Tibial nerve (tissue), 4 donors: ENCODE measurements around the gene ERBB3. TPM values are rescaled to one million over a fixed set of nuclear protein-coding genes. Genes with fewer than 3 reads are reported as not detected.

Source experiments
- DNase-seq, 2 donors: peaks; one replicate each; pipeline ENCODE4 v3.0.0-alpha.2; 2019; ENCODE audit warnings: low spot score in 2 of 2
- H3K27ac ChIP-seq, 4 donors: fragments of 200-600 bp; sonication (generic) in 3 of 4; one replicate each; pipeline ENCODE4 v1.5.1; 2017 to 2019; ENCODE audit warnings: mild to moderate bottlenecking in 1 of 4
- H3K27me3 ChIP-seq, 2 donors: fragments of 200-600 bp; sonication (generic) in 1 of 2; one replicate each; pipeline versions ENCODE4 v1.5.1 to v1.6.0; 2017 to 2019
- H3K36me3 ChIP-seq, 3 donors: fragments of 200-600 bp; sonication (generic); one replicate each; pipeline ENCODE4 v1.5.1; 2018 to 2019
- H3K4me1 ChIP-seq, 4 donors: fragments of 200-600 bp; sonication (generic) in 3 of 4; one replicate each; pipeline ENCODE4 v1.5.1; 2017 to 2019
- H3K4me3 ChIP-seq, 4 donors: fragments of 200-600 bp; sonication (generic) in 3 of 4; one replicate each; pipeline ENCODE4 v1.5.1; 2017 to 2019; ENCODE audit warnings: mild to moderate bottlenecking in 1 of 4, moderate library complexity in 1 of 4
- H3K9me3 ChIP-seq, 4 donors: fragments of 200-600 bp; sonication (generic) in 3 of 4; one replicate each; pipeline ENCODE4 v1.5.1; 2017 to 2019
- CTCF ChIP-seq, 5 experiments: fragments of 200-600 bp in 3 of 5; fragments of 450-650 bp in 2 of 5; sonication (generic) in 3 of 5; IDR thresholded peaks; one replicate each; pipeline ENCODE4 v1.5.1; 2016 to 2019; ENCODE audit warnings: antibody characterized with exemption in 5 of 5, mild to moderate bottlenecking in 3 of 5, moderate library complexity in 2 of 5
- EP300 ChIP-seq, 2 donors: sonication (generic); formaldehyde crosslinking; IDR thresholded peaks; one replicate each; pipeline ENCODE4 v1.6.1; 2017; ENCODE audit warnings: antibody characterized with exemption in 2 of 2, mild to moderate bottlenecking in 1 of 2
- POLR2A ChIP-seq, 2 donors: fragments of 450-650 bp; IDR thresholded peaks; one replicate each; pipeline ENCODE4 v1.6.1; 2017; ENCODE audit warnings: antibody characterized with exemption in 2 of 2, mild to moderate bottlenecking in 2 of 2, moderate library complexity in 2 of 2
- WGBS, 2 donors: methylation state at CpG; one replicate each; pipeline ENCODE4 v1.1.5; 2018; 5-methylcytosine and 5-hydroxymethylcytosine counted together
- total RNA-seq, 4 donors: library from RNA; depleted of rRNA; stranded (reverse); fragments of >200 nt; gene quantifications; one replicate each; pipeline ENCODE4 v1.1.0, GENCODE V29; 2016

The ERBB3 gene
- total RNA-seq, 4 donors from 2014 or later: 90.6 to 165 (median 99.8) TPM

- Histone ChIP-seq H3K27ac (peak overlapping the region; percentile 43 to 95 (median 93)), H3K4me3 (peak overlapping the region in 2 of 4 donors; percentile 33 to 62), H3K4me1 (peaks cover 0 to 60% (median 20%) of the 10 kb centered on the region in 4 donors), H3K36me3 (no peaks in the 10 kb centered on the region), H3K27me3 (no peaks in the 10 kb centered on the region), H3K9me3 (no peaks in the 10 kb centered on the region)
- peak in 1 of 2 donors; percentile 70 for TF ChIP-seq EP300 (IDR thresholded peaks at IDR 0.05)
- TF ChIP-seq CTCF (IDR thresholded peaks at IDR 0.05): no peak
- no peak for DNase-seq
- WGBS, 2 donors: 31 to 35% methylated on average over 3 of the region's 3 CpGs
These were observed 3.0 kb downstream of the ERBB3 start for GRCh38 chr12:56082967-56083366.

- Histone ChIP-seq H3K27me3 (no peaks in the 10 kb centered on the region), H3K9me3 (no peaks in the 10 kb centered on the region), H3K4me1 (peaks cover 0 to 54% (median 17%) of the 10 kb centered on the region in 4 donors), H3K4me3 (peak overlapping the region in 1 of 4 donors; percentile 62), H3K27ac (peak overlapping the region; percentile 57 to 95 (median 93)), H3K36me3 (peaks cover 0 to 5% (median 0%) of the 10 kb centered on the region in 3 donors)
- TF ChIP-seq EP300 (IDR thresholded peaks at IDR 0.05) (no peak), POLR2A (IDR thresholded peaks at IDR 0.05) (no peak), CTCF (IDR thresholded peaks at IDR 0.05) (peak in 4 of 5 experiments; percentile 12 to 32 (median 14))
- DNase-seq: no peak
- 33 to 65% methylated on average over 12 to 15 of the region's 15 CpGs for WGBS, 2 donors
These were observed 5.1 kb downstream of the ERBB3 start for GRCh38 chr12:56084958-56085543.

GRCh38 chr12:56086096-56086495 lies 6.1 kb downstream of the ERBB3 start:
- no peak for TF ChIP-seq CTCF (IDR thresholded peaks at IDR 0.05)
- TF ChIP-seq POLR2A (IDR thresholded peaks at IDR 0.05): no peak
- no peak for TF ChIP-seq EP300 (IDR thresholded peaks at IDR 0.05)
- no peak for DNase-seq
- no peaks in the 10 kb centered on the region for H3K27me3 ChIP-seq
- 71 to 74% methylated on average over 3 of the region's 3 CpGs for WGBS, 2 donors
- H3K9me3 ChIP-seq: no peaks in the 10 kb centered on the region
- peak overlapping the region; percentile 50 to 95 (median 88) for H3K27ac ChIP-seq
- H3K4me3 ChIP-seq: no peak overlapping the region
- peaks cover 0 to 5% (median 0%) of the 10 kb centered on the region in 3 donors for H3K36me3 ChIP-seq
- peaks cover 0 to 50% (median 15%) of the 10 kb centered on the region in 4 donors for H3K4me1 ChIP-seq

- TF ChIP-seq POLR2A (IDR thresholded peaks at IDR 0.05) (no peak), EP300 (IDR thresholded peaks at IDR 0.05) (no peak), CTCF (IDR thresholded peaks at IDR 0.05) (no peak)
- Histone ChIP-seq H3K27me3 (no peaks in the 10 kb centered on the region), H3K36me3 (peaks cover 0 to 8% (median 0%) of the 10 kb centered on the region in 3 donors), H3K4me1 (peaks cover 0 to 50% (median 15%) of the 10 kb centered on the region in 4 donors), H3K9me3 (no peaks in the 10 kb centered on the region), H3K4me3 (no peak overlapping the region), H3K27ac (peak overlapping the region; percentile 50 to 95 (median 88))
- 76 to 78% methylated on average over 6 of the region's 6 CpGs for WGBS, 2 donors
- no peak for DNase-seq
These were observed 6.6 kb downstream of the ERBB3 start for GRCh38 chr12:56086608-56087007.

- peaks cover 0 to 50% (median 15%) of the 10 kb centered on the region in 4 donors for H3K4me1 ChIP-seq
- DNase-seq: peak; percentile 19 to 60
- peaks cover 0 to 10% (median 0%) of the 10 kb centered on the region in 3 donors for H3K36me3 ChIP-seq
- TF ChIP-seq POLR2A (IDR thresholded peaks at IDR 0.05) (peak in 1 of 2 donors; percentile 33), CTCF (IDR thresholded peaks at IDR 0.05) (no peak), EP300 (IDR thresholded peaks at IDR 0.05) (peak in 1 of 2 donors; percentile 84)
- 51 to 66% methylated on average over 5 to 6 of the region's 6 CpGs for WGBS, 2 donors
- no peaks in the 10 kb centered on the region for H3K9me3 ChIP-seq
- no peak overlapping the region for H3K4me3 ChIP-seq
- H3K27me3 ChIP-seq: no peaks in the 10 kb centered on the region
- peak overlapping the region; percentile 78 to 95 (median 88) for H3K27ac ChIP-seq
These were observed 7.3 kb downstream of the ERBB3 start for GRCh38 chr12:56087220-56087619.
